ENCODE measurements around the gene HOXB8.

DNA sequence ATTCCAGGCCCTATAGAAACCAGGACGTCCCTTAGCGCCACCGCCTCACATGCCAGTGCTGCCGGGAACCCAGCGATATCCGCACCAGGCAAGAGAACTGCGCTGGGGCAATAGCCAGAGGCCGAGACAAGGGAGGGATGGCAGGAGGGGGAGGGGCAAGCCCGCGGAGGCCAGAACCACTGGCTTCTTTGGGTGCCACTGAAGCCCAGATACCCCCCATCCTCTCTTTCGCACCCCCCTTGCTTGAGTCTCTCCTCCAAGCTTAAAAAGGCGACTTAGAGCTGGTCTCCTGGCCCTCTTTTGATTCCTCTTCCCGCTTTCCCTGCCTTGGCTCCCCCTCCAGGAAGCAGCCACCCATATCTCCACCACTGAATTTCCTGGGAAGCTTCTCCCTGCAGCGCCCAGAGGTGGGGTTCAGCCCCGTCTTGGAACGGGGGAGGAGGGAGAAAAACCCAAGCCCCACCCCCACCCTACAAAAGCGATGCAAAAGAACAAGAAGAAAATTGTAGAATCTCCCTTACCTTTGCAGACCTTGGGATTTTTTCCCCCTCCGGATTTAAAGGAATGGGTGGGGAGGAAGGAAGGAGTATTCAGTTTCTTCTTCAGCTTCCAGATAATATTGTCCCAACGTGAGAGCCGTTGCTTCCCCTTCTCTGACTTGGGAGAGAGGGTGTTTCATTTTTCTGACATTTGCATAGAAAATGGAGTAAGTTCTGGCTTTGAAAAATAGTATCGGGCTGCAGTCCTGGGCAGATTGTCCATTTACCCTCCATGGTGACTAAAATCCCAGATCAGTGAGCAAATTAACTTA, 10.9 kb downstream of the HOXB8 start:
- TF ChIP-seq BACH2 (CRISPR knock-in tag; IDR thresholded peaks at IDR 0.05; ENCODE audit: borderline replicate concordance) (no peak), ZFP3 (CRISPR knock-in tag; IDR thresholded peaks at IDR 0.05) (no peak), RARB (CRISPR knock-in tag; IDR thresholded peaks at IDR 0.05) (no peak), OSR1 (CRISPR knock-in tag; IDR thresholded peaks at IDR 0.05) (no peak), ESRRG (CRISPR knock-in tag; IDR thresholded peaks at IDR 0.05) (no peak), PPARA (CRISPR knock-in tag; IDR thresholded peaks at IDR 0.05; ENCODE audit: borderline replicate concordance) (no peak)
- TF ChIP-seq, protein P1, sequence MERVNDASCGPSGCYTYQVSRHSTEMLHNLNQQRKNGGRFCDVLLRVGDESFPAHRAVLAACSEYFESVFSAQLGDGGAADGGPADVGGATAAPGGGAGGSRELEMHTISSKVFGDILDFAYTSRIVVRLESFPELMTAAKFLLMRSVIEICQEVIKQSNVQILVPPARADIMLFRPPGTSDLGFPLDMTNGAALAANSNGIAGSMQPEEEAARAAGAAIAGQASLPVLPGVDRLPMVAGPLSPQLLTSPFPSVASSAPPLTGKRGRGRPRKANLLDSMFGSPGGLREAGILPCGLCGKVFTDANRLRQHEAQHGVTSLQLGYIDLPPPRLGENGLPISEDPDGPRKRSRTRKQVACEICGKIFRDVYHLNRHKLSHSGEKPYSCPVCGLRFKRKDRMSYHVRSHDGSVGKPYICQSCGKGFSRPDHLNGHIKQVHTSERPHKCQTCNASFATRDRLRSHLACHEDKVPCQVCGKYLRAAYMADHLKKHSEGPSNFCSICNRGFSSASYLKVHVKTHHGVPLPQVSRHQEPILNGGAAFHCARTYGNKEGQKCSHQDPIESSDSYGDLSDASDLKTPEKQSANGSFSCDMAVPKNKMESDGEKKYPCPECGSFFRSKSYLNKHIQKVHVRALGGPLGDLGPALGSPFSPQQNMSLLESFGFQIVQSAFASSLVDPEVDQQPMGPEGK (CRISPR knock-in tag; IDR thresholded peaks at IDR 0.05; ENCODE audit: borderline replicate concordance) = no peak
- TF ChIP-seq, protein P2, sequence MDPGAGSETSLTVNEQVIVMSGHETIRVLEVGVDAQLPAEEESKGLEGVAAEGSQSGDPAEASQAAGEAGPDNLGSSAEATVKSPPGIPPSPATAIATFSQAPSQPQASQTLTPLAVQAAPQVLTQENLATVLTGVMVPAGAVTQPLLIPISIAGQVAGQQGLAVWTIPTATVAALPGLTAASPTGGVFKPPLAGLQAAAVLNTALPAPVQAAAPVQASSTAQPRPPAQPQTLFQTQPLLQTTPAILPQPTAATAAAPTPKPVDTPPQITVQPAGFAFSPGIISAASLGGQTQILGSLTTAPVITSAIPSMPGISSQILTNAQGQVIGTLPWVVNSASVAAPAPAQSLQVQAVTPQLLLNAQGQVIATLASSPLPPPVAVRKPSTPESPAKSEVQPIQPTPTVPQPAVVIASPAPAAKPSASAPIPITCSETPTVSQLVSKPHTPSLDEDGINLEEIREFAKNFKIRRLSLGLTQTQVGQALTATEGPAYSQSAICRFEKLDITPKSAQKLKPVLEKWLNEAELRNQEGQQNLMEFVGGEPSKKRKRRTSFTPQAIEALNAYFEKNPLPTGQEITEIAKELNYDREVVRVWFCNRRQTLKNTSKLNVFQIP (CRISPR knock-in tag; IDR thresholded peaks at IDR 0.05; ENCODE audit: borderline replicate concordance, low read depth) = no peak

All from SK-N-SH treated with all-trans-retinoic acid at 6 μM for 48 hours (cell line).